Colonic mucosa (tissue), 4 donors: ENCODE measurements around the gene GCC2. TPM values are rescaled to one million over a fixed set of nuclear protein-coding genes. Genes with fewer than 3 reads are reported as not detected.
"Not testable (repeated sequence)": the region's sequence is repeated elsewhere in the genome, so short reads cannot be mapped to it uniquely, and the experiment has no call there.

Experiments
- DNase-seq: peaks from one replicate; pipeline ENCODE4 v3.0.0-alpha.2; 2020
- H3K27ac ChIP-seq: fragments of 200-600 bp; one replicate; pipeline ENCODE4 v1.8.0; 2021
- H3K27me3 ChIP-seq: fragments of 200-600 bp; one replicate; pipeline ENCODE4 v1.8.0; 2021
- H3K36me3 ChIP-seq: fragments of 200-600 bp; one replicate; pipeline ENCODE4 v1.8.0; 2021
- H3K4me1 ChIP-seq: fragments of 200-600 bp; one replicate; pipeline ENCODE4 v1.8.0; 2021; ENCODE audit warnings: mild to moderate bottlenecking
- H3K4me3 ChIP-seq: fragments of 200-600 bp; one replicate; pipeline ENCODE4 v1.8.0; 2021
- H3K9ac ChIP-seq, 2 donors: one replicate each; pipeline ENCODE4 v1.7.0; 2013; ENCODE audit warnings: control low read depth in 2 of 2, low read depth in 2 of 2, low read length in 2 of 2
- H3K9me3 ChIP-seq: fragments of 200-600 bp; one replicate; pipeline ENCODE4 v1.8.0; 2021
- CTCF ChIP-seq: fragments of 200-600 bp; IDR thresholded peaks from one replicate; pipeline ENCODE4 v1.8.0; 2022; ENCODE audit warnings: antibody characterized with exemption, mild to moderate bottlenecking
- intact Hi-C: fragments of 100-400 bp; cut with DNase I; formaldehyde crosslinking; loops from one replicate; pipeline ENCODE4 v1.14.1; 2022
- total RNA-seq, 2 donors: library from RNA; stranded (reverse); fragmentation: NEBNext Ultra II Directional in 1 of 2; extraction: Animal tissue kit (Norgen Biotek cat#: 25700) in 1 of 2; gene quantifications; one replicate each; pipeline ENCODE4 v1.2.1, GENCODE V29; 2021
- donor health status: healthy.
- donor health status: DM: no; HTN: no; CAD: no.
- donor health status: DM: no; HTN: no; CAD: no.

GCC2 gene
- total RNA-seq, 2 donors from 2014 or later: 57.9 to 101 TPM

GRCh38 chr2:108492364-108492763 is 43.4 kb downstream of the GCC2 start:
- no peaks in the 10 kb centered on the region for H3K9me3 ChIP-seq
- H3K27me3 ChIP-seq: no peaks in the 10 kb centered on the region
- no peak overlapping the region for H3K9ac ChIP-seq
- H3K27ac ChIP-seq: no peak overlapping the region
- no peaks in the 10 kb centered on the region for H3K4me1 ChIP-seq
- TF ChIP-seq CTCF: no peak
- H3K36me3 ChIP-seq: peaks cover 6% of the 10 kb centered on the region
- DNase-seq: no peak
- H3K4me3 ChIP-seq: no peak overlapping the region
- intact Hi-C loops: no loop called here

GRCh38 chr2:108496167-108496566 is 47.2 kb downstream of the GCC2 start:
- H3K4me1 ChIP-seq, H3K9me3 ChIP-seq, H3K36me3 ChIP-seq, H3K9ac ChIP-seq, H3K27ac ChIP-seq, H3K4me3 ChIP-seq, intact Hi-C loops, DNase-seq, H3K27me3 ChIP-seq: not testable (repeated sequence)

- H3K27me3 ChIP-seq, intact Hi-C loops: not testable (repeated sequence)
Measured at GRCh38 chr2:108507620-108508019, 58.6 kb downstream of the GCC2 start.

GRCh38 chr2:108512431-108512830 is 63.4 kb downstream of the GCC2 start:
- H3K9ac ChIP-seq, H3K4me3 ChIP-seq, intact Hi-C loops, H3K27ac ChIP-seq, H3K27me3 ChIP-seq, DNase-seq, H3K36me3 ChIP-seq, H3K9me3 ChIP-seq, H3K4me1 ChIP-seq: not testable (repeated sequence)

More at GRCh38 chr2:108507620-108508019, 58.6 kb downstream of the GCC2 start:
- not testable (repeated sequence) for H3K27ac ChIP-seq, H3K4me3 ChIP-seq, H3K4me1 ChIP-seq, DNase-seq, H3K36me3 ChIP-seq, H3K9me3 ChIP-seq, H3K9ac ChIP-seq

GRCh38 chr2:108514478-108514877 is 65.5 kb downstream of the GCC2 start:
- H3K4me3 ChIP-seq, H3K4me1 ChIP-seq, H3K9ac ChIP-seq, H3K36me3 ChIP-seq, H3K27ac ChIP-seq, intact Hi-C loops, H3K9me3 ChIP-seq, H3K27me3 ChIP-seq, DNase-seq: not testable (repeated sequence)

- intact Hi-C loops, H3K36me3 ChIP-seq, H3K27me3 ChIP-seq, H3K9me3 ChIP-seq, H3K9ac ChIP-seq, H3K4me3 ChIP-seq, H3K27ac ChIP-seq, H3K4me1 ChIP-seq, DNase-seq: not testable (repeated sequence)
Measured at GRCh38 chr2:108524688-108525087, 75.7 kb downstream of the GCC2 start.

- H3K9ac ChIP-seq, H3K4me1 ChIP-seq, DNase-seq, H3K36me3 ChIP-seq, H3K9me3 ChIP-seq, H3K4me3 ChIP-seq, intact Hi-C loops, H3K27ac ChIP-seq, H3K27me3 ChIP-seq: not testable (repeated sequence)
Measured at GRCh38 chr2:108525258-108525657, 76.3 kb downstream of the GCC2 start.

GRCh38 chr2:108531674-108532055 is 82.7 kb downstream of the GCC2 start:
- no peak for TF ChIP-seq CTCF
- Histone ChIP-seq H3K27me3 (no peaks in the 10 kb centered on the region), H3K36me3 (no peaks in the 10 kb centered on the region), H3K9ac (no peak overlapping the region), H3K27ac (no peak overlapping the region), H3K4me1 (no peaks in the 10 kb centered on the region), H3K9me3 (no peaks in the 10 kb centered on the region), H3K4me3 (no peak overlapping the region)
- intact Hi-C loops: no loop called here
- no peak for DNase-seq
